Mucosa of rectum (tissue), 2 donors: ENCODE measurements around the gene TRIM31.
A peak's percentile ranks its signal among the peaks of the same experiment; 100 is the strongest.

ENCODE experiments used
- H3K27ac ChIP-seq, 2 donors: one replicate each; pipeline ENCODE4 v1.7.0; 2013; ENCODE audit warnings: inconsistent platforms in 2 of 2, low read depth in 2 of 2, low read length in 2 of 2
- H3K27me3 ChIP-seq, 2 donors: one replicate each; pipeline ENCODE4 v1.7.0; 2013; ENCODE audit warnings: low read length in 2 of 2; ENCODE audit not compliant: control insufficient read depth in 2 of 2, insufficient read depth in 2 of 2
- H3K36me3 ChIP-seq, 2 donors: one replicate each; pipeline ENCODE4 v1.7.0; 2013; ENCODE audit warnings: low read length in 2 of 2; ENCODE audit not compliant: control insufficient read depth in 2 of 2, insufficient read depth in 2 of 2
- H3K4me1 ChIP-seq, 2 donors: one replicate each; pipeline ENCODE4 v1.7.0; 2013; ENCODE audit warnings: low read length in 2 of 2, mild to moderate bottlenecking in 1 of 2; ENCODE audit not compliant: control insufficient read depth in 2 of 2, insufficient read depth in 2 of 2
- H3K4me3 ChIP-seq, 2 donors: one replicate each; pipeline ENCODE4 v1.7.0; 2013; ENCODE audit warnings: low read length in 2 of 2
- H3K9ac ChIP-seq, 2 donors: one replicate each; pipeline ENCODE4 v1.7.0; 2013; ENCODE audit warnings: low read length in 2 of 2, low read depth in 1 of 2, mild to moderate bottlenecking in 1 of 2
- H3K9me3 ChIP-seq, 2 donors: one replicate each; pipeline ENCODE4 v1.7.0; 2013; ENCODE audit warnings: low read length in 2 of 2; ENCODE audit not compliant: control insufficient read depth in 2 of 2
- donor health status: healthy.
- donor health status: Normal muscosa, but diverticular disease.

TRIM31 gene

DNA sequence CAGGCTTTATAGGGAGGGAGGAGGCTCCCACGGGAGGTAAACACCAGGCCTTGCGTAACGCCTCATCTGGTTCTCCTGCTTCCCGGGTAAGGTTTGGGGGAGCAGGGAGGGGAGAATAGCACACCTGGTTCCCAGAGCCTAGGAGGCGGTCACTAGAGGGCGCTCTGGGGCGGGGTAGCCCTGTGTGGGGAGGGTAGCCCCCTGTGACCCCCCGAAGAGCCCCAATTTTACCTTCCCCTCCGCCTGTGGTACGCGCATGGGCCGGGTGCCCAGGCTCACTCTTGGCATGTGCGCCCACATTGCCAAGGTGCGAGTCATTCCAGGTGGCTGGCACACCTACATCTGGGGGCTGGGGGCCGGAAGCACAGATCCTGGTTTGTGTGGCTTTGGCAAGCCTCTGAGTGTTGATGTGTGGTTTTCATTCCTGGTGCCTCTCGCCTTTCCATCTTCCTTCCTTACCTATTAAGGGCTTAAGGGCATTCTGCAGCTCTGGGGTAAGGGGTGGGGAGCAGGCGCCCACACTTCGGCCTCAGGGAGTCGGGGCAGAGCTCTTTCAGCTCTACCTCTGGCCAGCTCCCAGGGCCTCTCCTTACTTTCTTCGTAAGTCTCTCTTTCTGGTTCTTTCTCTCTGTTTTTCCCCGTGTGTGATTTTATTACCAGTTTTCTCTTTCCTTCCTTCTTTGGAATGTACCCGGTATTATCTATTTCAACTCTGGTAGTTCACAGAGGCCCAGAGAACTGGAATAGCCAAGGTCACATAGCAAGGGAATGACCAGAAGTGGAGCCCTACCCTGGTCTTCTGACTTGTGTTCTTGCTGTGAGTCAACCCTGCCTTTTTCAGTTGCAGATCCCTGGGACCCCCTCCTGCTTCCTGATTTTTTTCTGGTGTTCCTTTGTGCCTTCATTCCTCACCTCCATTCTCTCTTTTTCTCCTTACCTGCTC is 36.8 kb downstream of the TRIM31 start:
- Histone ChIP-seq H3K9me3 (no peaks in the 10 kb centered on the region), H3K27me3 (peaks cover 39 to 48% of the 10 kb centered on the region in 2 donors), H3K9ac (peak overlapping the region in 1 of 2 donors; percentile 58), H3K4me1 (peaks cover 11 to 19% of the 10 kb centered on the region in 2 donors), H3K4me3 (peak overlapping the region; percentile 42 to 51), H3K36me3 (no peaks in the 10 kb centered on the region), H3K27ac (no peak overlapping the region)

- Histone ChIP-seq H3K27me3 (peaks cover 39 to 53% of the 10 kb centered on the region in 2 donors), H3K27ac (no peak within 1 kb of the TSS), H3K4me3 (peak within 1 kb of the TSS; percentile 45 to 51), H3K36me3 (peaks cover 0 to under 1% of the 10 kb centered on the region in 2 donors), H3K9me3 (no peaks in the 10 kb centered on the region), H3K4me1 (peaks cover 11 to 19% of the 10 kb centered on the region in 2 donors), H3K9ac (peak within 1 kb of the TSS in 1 of 2 donors; percentile 58)
These were observed 37.6 kb downstream of the TRIM31 start, which contains the start of gene RNF39 for GRCh38 chr6:30075094-30075789. RNF39 (minus strand) TSS chr6:30075769; CDS start chr6:30075585, 184 bp downstream.

DNA sequence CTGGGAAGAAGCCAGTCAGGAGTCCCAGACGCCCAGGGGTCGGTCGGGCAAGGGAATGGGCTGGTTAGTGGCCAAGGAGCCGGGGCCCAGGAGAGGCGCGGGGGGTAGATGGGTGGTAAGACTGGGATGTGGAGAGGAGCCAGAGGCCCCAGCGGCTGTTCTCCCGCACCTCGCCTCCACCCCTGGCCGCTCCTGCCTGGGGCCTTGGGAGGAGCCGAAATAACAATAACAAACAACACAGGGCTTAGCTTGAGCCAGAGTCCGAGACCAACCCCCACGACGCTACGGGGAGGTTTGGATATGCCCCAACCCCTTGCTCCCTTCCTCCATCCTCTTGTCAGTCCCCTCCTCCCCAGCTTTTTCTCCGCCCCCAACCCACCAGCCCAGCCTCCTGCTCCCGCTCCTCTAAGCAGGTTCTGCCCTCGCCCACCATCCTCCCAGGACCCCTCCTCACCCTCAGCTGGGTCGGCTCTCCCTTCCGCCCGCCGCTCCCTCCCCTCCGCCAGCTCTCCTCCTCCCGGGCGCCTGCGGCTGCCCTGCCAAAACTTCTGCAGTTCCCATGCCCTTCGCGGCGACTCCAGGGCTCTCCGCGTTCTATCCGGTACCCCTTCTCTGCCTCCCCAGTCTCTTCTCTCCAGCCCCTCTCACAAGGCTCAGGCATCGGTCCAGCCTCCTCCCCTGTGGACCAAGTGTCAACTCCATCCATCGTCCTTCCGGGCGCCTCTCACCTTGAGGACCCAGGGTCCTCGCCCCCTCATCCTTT is 38.4 kb downstream of the TRIM31 start:
- H3K4me3 ChIP-seq: peak overlapping the region; percentile 45 to 51
- peak overlapping the region in 1 of 2 donors; percentile 58 for H3K9ac ChIP-seq
- no peak overlapping the region for H3K27ac ChIP-seq
- H3K27me3 ChIP-seq: peaks cover 39 to 51% of the 10 kb centered on the region in 2 donors
- peaks cover 11 to 19% of the 10 kb centered on the region in 2 donors for H3K4me1 ChIP-seq
- peaks cover 5 to 8% of the 10 kb centered on the region in 2 donors for H3K36me3 ChIP-seq
- no peaks in the 10 kb centered on the region for H3K9me3 ChIP-seq

DNA sequence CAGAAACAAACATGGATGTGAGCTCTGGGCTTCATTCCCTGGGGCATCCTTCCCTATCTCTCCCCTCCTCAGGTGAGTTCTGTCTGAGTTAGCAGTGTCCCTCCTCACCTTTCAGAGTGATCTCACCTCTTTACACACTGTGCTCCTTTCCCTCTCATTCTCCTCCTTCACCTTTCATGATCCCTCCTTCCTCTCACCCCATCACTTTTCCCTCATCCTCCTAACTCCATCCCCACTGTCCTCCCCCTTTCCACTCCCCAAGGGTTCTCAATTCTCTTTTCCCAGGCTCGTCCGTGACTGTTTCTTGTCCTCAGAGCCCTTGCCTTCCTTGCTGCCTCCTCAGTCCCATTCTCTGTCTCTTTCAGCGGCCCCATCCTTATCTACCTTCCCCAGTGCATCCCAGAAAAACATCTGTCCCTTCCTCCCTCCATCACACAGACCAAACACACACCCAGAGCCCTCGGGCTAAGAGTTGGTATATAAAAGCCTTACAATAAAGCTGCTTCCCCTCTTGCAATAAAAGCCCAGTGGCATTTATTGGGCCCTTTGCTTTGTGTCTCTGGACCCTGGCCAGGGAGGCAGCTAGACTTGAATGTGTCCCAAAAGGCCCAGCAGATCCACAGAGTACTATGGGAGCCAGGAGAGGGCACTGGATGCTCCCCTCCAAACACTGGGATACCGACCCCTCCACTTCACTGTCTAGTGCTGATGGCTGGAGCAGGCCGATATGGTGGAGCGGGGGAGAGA is 39.2 kb downstream of the TRIM31 start:
- Histone ChIP-seq H3K4me3 (peak overlapping the region in 1 of 2 donors; percentile 45), H3K9ac (no peak overlapping the region), H3K36me3 (peaks cover 12 to 14% of the 10 kb centered on the region in 2 donors), H3K4me1 (peaks cover 11 to 19% of the 10 kb centered on the region in 2 donors), H3K9me3 (no peaks in the 10 kb centered on the region), H3K27me3 (peaks cover 38 to 47% of the 10 kb centered on the region in 2 donors), H3K27ac (no peak overlapping the region)

DNA sequence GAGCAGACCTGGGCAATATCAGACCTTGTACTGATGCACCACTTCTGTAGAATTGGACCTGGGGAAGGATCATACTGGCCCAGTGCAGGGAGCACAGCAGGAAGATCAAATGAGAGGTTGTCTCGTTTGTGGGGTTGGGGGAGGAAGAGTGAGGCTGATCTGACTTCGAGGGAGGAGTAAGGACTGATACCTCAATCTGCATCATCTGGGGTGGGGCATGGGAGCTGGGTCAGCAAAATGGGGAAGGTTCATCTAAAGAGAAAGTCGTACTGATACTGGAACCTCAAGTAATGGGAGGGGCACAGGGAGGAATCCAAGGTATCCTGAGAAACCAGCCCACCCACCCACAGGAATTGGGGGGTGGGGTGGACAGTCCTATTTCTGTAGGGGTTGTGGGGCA is 41.0 kb downstream of the TRIM31 start:
- H3K9ac ChIP-seq: no peak overlapping the region
- H3K27ac ChIP-seq: no peak overlapping the region
- peaks cover 26 to 36% of the 10 kb centered on the region in 2 donors for H3K27me3 ChIP-seq
- peaks cover 12 to 14% of the 10 kb centered on the region in 2 donors for H3K36me3 ChIP-seq
- H3K9me3 ChIP-seq: no peaks in the 10 kb centered on the region
- no peak overlapping the region for H3K4me3 ChIP-seq
- peaks cover 18 to 29% of the 10 kb centered on the region in 2 donors for H3K4me1 ChIP-seq

DNA sequence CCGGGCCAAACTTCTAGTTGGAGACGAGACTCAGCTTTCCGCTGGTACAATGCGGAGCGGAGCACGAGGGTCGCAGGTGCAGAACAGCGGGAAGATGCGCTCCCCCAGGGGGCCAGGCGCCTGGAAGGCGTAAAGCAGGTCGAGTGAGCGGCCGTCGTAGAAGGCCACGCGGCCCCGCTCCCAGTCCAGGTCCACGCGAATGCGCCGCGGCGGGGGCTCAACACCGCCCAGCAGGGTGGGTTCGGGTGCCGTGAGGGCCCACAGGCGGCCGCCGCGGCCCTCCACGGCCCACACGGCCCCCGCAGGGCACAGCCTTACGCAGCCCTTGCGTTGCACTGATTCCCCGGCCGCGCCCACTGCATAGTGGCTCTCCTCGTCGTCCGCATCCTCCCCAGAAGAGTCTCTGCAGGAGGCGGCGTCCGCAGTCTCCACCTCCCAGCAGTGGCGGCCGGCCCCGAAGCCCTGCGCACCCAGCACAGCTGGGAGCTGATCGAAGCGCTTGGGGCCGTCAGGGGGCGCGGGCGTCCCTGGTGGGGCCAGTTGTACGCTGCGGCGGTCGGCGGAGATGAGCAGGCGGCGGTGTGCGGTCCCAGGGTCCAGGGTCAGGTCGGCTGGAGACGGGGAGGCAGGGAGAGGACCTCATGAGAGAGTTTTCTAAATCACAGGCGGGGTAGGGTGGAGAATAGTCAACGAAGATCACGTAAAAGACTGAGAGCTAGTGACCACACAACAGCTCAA is 41.6 kb downstream of the TRIM31 start:
- peaks cover 12 to 14% of the 10 kb centered on the region in 2 donors for H3K36me3 ChIP-seq
- peaks cover 20 to 32% of the 10 kb centered on the region in 2 donors for H3K4me1 ChIP-seq
- no peaks in the 10 kb centered on the region for H3K9me3 ChIP-seq
- no peak overlapping the region for H3K4me3 ChIP-seq
- H3K9ac ChIP-seq: no peak overlapping the region
- H3K27ac ChIP-seq: no peak overlapping the region
- peaks cover 26 to 32% of the 10 kb centered on the region in 2 donors for H3K27me3 ChIP-seq

- H3K27ac ChIP-seq: peak overlapping the region; percentile 90 to 97
- H3K4me1 ChIP-seq: peaks cover 16 to 25% of the 10 kb centered on the region in 2 donors
- H3K9ac ChIP-seq: peak overlapping the region; percentile 94 to 95
- no peaks in the 10 kb centered on the region for H3K9me3 ChIP-seq
- peak overlapping the region; percentile 98 to 99 for H3K4me3 ChIP-seq
- peaks cover 0 to 10% of the 10 kb centered on the region in 2 donors for H3K27me3 ChIP-seq
- peaks cover 14 to 15% of the 10 kb centered on the region in 2 donors for H3K36me3 ChIP-seq
These were observed 45.3 kb downstream of the TRIM31 start for GRCh38 chr6:30067460-30068139.

DNA sequence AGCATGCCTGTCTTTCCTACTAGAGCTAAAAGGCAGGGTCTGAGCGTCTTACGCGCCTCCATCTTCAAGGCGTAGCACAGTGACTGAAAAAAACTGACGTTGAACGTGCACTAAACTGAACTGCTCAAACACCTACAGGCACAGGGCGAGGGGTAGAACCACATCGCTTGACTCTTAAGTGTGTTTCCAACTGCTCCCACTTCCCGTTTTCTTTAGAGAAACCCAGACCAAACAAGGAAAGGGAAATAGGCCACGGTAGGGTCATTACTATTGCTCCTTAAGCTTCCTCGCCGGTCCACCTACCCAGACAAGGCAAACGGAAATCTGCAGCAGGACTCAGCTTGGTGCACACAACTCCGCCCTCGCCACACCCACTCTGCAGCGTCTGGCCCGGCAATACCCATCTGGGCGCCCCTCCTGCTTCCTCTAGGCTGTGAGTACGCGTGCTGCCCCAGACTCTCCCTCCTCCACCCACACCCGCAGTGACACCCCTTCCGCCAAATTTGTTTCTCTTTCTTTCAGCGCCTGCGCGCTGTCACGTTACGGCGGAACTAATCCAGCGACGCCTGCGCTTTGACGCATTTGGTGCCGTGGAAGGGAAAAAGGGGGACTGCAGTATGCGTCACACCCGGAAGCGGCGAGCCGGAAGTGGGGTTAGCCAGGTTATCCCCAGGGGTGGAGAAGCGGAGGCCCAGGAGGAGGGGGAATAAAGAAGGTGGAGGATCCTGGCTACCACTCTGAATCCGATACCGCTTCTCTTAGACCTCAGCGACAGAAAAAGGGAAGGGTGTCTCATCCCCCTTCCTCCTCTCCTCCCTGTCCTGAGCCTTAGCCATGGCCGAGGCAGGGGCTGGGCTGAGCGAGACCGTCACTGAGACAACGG is 46.1 kb downstream of the TRIM31 start, which contains the start of gene PPP1R11:
PPP1R11 (plus strand) TSS at position 622 of the 883 bp plus-strand sequence; CDS start at position 835, 213 bp downstream.
- H3K36me3 ChIP-seq: peaks cover 14 to 15% of the 10 kb centered on the region in 2 donors
- peak within 1 kb of the TSS; percentile 94 to 95 for H3K9ac ChIP-seq
- H3K4me1 ChIP-seq: peaks cover 22 to 25% of the 10 kb centered on the region in 2 donors
- no peaks in the 10 kb centered on the region for H3K9me3 ChIP-seq
- peak within 1 kb of the TSS; percentile 98 to 99 for H3K4me3 ChIP-seq
- peaks cover 0 to 8% of the 10 kb centered on the region in 2 donors for H3K27me3 ChIP-seq
- peak within 1 kb of the TSS; percentile 90 to 97 for H3K27ac ChIP-seq
